ENCODE results near the gene TRPM7.

DNA sequence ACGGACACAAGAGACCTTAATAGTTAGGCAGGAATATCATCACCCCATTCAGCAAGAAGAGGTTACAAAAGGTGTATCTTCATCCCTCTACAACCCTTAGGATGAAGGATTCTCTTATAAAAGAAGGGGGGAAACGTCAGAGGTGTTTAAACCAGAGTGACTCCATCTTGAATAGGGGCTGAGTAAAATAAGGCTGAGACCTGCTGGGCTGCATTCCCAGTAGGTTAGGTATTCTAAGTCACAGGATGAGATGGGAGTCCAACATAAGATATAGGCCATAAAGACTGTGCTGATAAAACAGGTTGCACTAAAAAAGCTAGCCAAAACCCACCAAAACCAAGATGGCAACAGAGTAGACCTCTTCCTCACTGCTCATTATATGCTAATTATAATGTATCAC is 16.5 kb downstream of the TRPM7 start:
- TF ChIP-seq, protein P1, sequence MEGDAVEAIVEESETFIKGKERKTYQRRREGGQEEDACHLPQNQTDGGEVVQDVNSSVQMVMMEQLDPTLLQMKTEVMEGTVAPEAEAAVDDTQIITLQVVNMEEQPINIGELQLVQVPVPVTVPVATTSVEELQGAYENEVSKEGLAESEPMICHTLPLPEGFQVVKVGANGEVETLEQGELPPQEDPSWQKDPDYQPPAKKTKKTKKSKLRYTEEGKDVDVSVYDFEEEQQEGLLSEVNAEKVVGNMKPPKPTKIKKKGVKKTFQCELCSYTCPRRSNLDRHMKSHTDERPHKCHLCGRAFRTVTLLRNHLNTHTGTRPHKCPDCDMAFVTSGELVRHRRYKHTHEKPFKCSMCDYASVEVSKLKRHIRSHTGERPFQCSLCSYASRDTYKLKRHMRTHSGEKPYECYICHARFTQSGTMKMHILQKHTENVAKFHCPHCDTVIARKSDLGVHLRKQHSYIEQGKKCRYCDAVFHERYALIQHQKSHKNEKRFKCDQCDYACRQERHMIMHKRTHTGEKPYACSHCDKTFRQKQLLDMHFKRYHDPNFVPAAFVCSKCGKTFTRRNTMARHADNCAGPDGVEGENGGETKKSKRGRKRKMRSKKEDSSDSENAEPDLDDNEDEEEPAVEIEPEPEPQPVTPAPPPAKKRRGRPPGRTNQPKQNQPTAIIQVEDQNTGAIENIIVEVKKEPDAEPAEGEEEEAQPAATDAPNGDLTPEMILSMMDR (IDR thresholded peaks at IDR 0.05; ENCODE audit: insufficient read depth, low read length) = no peak
- no peak for TF ChIP-seq POLR2AphosphoS5 (IDR thresholded peaks at IDR 0.05; ENCODE audit: low read depth)
- no peak for TF ChIP-seq GABPA (IDR thresholded peaks at IDR 0.05; ENCODE audit: low read depth)
